ENCODE measurements around the gene LMCD1. TPM values are rescaled to one million over a fixed set of nuclear protein-coding genes. Genes with fewer than 3 reads are reported as not detected.

LMCD1 gene
- total RNA-seq, 1 donor from 2014 or later, result 9.5 TPM

DNA sequence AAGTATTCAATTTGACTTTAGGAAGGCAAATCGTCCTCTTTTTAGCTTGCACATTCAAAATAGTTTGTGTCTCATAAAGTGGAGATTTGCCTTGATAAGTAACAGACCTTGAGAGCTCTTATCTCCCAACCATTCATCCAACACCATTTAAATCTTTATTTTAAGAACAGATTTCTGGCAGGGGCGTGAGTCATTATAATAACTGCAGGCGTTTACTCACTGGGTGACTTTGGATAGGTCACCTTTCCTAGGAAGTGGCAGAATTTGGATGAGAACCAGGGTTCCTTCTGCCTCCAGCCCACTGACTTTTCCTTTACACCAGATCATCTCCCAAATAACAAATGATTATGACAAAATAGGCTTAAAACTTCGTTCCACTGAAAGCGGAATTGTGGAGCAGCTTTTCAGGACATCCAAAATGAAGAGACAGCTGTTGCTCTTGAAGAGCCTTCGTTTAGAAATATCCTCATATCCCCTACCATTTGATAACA lies 5.0 kb downstream of the LMCD1 start:
- H3K27ac Mint-ChIP-seq (ENCODE audit: unreplicated experiment), result peak overlapping the region; percentile 25

DNA sequence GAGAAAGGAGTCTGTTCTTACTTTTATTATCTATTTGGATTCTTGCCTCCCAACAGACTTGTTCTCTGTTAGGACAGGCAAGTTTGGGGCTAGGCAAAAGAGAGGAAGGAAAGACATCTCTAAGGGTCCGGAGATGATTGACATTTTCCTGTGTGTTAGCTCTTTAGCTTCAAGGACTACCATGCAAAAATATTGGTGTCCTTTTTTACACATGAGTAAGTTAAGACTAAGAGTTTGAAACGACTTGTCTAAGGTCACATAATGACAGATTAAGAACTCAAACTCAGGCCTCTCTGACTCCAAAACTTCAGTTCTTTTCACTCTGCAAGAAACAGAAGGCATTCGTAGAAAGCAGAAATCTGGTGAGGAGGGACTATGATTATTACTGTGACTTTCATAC lies 5.9 kb downstream of the LMCD1 start:
- H3K9me3 Mint-ChIP-seq (ENCODE audit: unreplicated experiment), result no peaks in the 10 kb centered on the region
- H3K36me3 Mint-ChIP-seq (ENCODE audit: low read depth, unreplicated experiment), result no peaks in the 10 kb centered on the region
- peaks cover 27% of the 10 kb centered on the region for H3K4me1 Mint-ChIP-seq (ENCODE audit: unreplicated experiment)
- no peak overlapping the region for H3K4me3 Mint-ChIP-seq (ENCODE audit: unreplicated experiment)
- H3K27me3 Mint-ChIP-seq (ENCODE audit: unreplicated experiment), result peaks cover 2% of the 10 kb centered on the region
- no peak for DNase-seq (ENCODE audit: low spot score)
- no peak overlapping the region for H3K27ac Mint-ChIP-seq (ENCODE audit: unreplicated experiment)
- TF ChIP-seq, protein P1, sequence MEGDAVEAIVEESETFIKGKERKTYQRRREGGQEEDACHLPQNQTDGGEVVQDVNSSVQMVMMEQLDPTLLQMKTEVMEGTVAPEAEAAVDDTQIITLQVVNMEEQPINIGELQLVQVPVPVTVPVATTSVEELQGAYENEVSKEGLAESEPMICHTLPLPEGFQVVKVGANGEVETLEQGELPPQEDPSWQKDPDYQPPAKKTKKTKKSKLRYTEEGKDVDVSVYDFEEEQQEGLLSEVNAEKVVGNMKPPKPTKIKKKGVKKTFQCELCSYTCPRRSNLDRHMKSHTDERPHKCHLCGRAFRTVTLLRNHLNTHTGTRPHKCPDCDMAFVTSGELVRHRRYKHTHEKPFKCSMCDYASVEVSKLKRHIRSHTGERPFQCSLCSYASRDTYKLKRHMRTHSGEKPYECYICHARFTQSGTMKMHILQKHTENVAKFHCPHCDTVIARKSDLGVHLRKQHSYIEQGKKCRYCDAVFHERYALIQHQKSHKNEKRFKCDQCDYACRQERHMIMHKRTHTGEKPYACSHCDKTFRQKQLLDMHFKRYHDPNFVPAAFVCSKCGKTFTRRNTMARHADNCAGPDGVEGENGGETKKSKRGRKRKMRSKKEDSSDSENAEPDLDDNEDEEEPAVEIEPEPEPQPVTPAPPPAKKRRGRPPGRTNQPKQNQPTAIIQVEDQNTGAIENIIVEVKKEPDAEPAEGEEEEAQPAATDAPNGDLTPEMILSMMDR (IDR thresholded peaks at IDR 0.05; ENCODE audit: unreplicated experiment), result no peak

More for the DNA sequence above, 5.0 kb downstream of the LMCD1 start:
- Mint-ChIP-seq H3K36me3 (ENCODE audit: low read depth, unreplicated experiment) (no peaks in the 10 kb centered on the region), H3K9me3 (ENCODE audit: unreplicated experiment) (no peaks in the 10 kb centered on the region), H3K4me3 (ENCODE audit: unreplicated experiment) (no peak overlapping the region), H3K4me1 (ENCODE audit: unreplicated experiment) (peaks cover 29% of the 10 kb centered on the region), H3K27me3 (ENCODE audit: unreplicated experiment) (peaks cover 2% of the 10 kb centered on the region)
- DNase-seq (ENCODE audit: low spot score), result no peak
- TF ChIP-seq, protein P1 (IDR thresholded peaks at IDR 0.05; ENCODE audit: unreplicated experiment), result no peak

DNA sequence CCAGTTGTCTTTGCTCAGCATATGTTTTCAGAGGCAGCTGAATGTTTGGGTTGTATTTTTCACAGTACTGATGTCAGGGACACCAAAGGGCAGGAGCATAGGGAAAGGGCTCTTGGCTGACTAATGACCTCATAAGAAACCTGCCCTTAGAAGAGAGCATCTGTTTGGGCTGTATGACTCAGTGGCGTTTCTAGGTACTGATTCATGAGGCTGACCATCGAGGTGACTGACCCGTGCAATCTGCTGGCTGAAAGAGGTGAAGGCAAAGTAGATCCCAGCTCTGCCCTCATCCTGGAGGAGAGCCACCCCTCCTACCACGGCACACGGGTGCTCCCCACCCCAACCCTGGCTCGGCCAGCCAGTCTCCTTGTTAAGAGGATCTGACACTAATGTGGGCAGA lies 8.3 kb downstream of the LMCD1 start:
- H3K27ac Mint-ChIP-seq (ENCODE audit: unreplicated experiment), result no peak overlapping the region

DNA sequence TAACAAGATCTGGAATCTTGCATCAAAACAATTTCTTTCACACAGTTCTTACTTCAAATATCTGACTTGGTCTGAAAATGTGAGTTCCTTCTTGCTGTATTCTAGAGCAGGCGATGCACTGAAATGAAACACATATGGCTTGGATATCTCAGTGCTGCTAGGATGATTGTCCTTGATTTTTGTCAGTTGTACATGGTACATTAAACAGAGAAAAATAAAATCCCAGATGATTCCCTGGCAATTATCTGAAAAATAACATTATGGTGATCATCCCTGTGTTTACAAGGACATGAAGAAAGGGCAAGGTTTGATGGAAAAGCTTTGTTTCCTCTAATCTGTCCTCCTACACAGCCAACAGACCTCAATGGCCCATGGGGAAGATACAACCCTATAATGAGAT lies 10.6 kb downstream of the LMCD1 start:
- Mint-ChIP-seq H3K27me3 (ENCODE audit: unreplicated experiment) (peaks cover 2% of the 10 kb centered on the region), H3K27ac (ENCODE audit: unreplicated experiment) (no peak overlapping the region), H3K9me3 (ENCODE audit: unreplicated experiment) (no peaks in the 10 kb centered on the region), H3K4me3 (ENCODE audit: unreplicated experiment) (no peak overlapping the region), H3K36me3 (ENCODE audit: low read depth, unreplicated experiment) (no peaks in the 10 kb centered on the region), H3K4me1 (ENCODE audit: unreplicated experiment) (peaks cover 11% of the 10 kb centered on the region)
- no peak for DNase-seq (ENCODE audit: low spot score)
- TF ChIP-seq, protein P1 (IDR thresholded peaks at IDR 0.05; ENCODE audit: unreplicated experiment), result no peak

More for the DNA sequence above, 8.3 kb downstream of the LMCD1 start:
- Mint-ChIP-seq H3K27me3 (ENCODE audit: unreplicated experiment) (peaks cover 2% of the 10 kb centered on the region), H3K36me3 (ENCODE audit: low read depth, unreplicated experiment) (no peaks in the 10 kb centered on the region), H3K9me3 (ENCODE audit: unreplicated experiment) (no peaks in the 10 kb centered on the region), H3K4me3 (ENCODE audit: unreplicated experiment) (no peak overlapping the region), H3K4me1 (ENCODE audit: unreplicated experiment) (peaks cover 23% of the 10 kb centered on the region)
- TF ChIP-seq, protein P1 (IDR thresholded peaks at IDR 0.05; ENCODE audit: unreplicated experiment), result no peak
- no peak for DNase-seq (ENCODE audit: low spot score)

DNA sequence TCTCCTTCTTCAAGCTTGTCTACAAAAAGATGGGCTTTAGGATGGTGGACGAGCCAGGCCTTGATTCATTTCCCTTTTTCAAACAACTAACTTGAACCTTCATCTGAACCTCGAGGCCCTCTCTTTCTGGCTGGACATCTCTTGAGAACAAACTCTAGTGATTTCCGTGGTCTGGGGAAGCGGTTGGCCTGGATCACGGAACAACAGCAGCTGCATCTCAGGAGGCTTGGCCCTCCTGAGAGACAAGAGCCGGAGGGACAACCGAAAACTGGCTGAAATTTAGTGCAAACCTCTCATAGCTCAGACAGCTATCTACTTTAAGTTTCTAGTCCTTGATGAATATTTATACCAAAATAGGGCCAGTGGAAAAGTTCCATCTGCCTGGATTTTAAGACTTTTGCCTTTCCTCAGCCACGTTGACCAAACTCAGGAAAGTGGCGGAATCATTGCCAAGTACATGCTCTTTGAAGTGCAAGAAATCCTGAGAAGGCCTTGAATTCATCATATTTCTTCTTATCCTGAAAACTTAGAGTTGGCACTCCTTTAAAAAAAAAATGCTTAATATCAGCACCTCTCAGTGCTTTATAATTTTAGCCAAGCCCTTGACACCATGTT lies 14.5 kb downstream of the LMCD1 start:
- peaks cover 2% of the 10 kb centered on the region for H3K27me3 Mint-ChIP-seq (ENCODE audit: unreplicated experiment)
- no peaks in the 10 kb centered on the region for H3K36me3 Mint-ChIP-seq (ENCODE audit: low read depth, unreplicated experiment)
- DNase-seq (ENCODE audit: low spot score), result no peak
- H3K4me1 Mint-ChIP-seq (ENCODE audit: unreplicated experiment), result peaks cover 4% of the 10 kb centered on the region
- TF ChIP-seq, protein P1 (IDR thresholded peaks at IDR 0.05; ENCODE audit: unreplicated experiment), result no peak
- no peak overlapping the region for H3K4me3 Mint-ChIP-seq (ENCODE audit: unreplicated experiment)
- H3K27ac Mint-ChIP-seq (ENCODE audit: unreplicated experiment), result no peak overlapping the region
- H3K9me3 Mint-ChIP-seq (ENCODE audit: unreplicated experiment), result no peaks in the 10 kb centered on the region

Data from endothelial cell (in vitro differentiated cells).